ENCODE results near the gene PFDN6.
"Not testable (repeated sequence)": the region's sequence is repeated elsewhere in the genome, so short reads cannot be mapped to it uniquely, and the experiment has no call there.

DNA sequence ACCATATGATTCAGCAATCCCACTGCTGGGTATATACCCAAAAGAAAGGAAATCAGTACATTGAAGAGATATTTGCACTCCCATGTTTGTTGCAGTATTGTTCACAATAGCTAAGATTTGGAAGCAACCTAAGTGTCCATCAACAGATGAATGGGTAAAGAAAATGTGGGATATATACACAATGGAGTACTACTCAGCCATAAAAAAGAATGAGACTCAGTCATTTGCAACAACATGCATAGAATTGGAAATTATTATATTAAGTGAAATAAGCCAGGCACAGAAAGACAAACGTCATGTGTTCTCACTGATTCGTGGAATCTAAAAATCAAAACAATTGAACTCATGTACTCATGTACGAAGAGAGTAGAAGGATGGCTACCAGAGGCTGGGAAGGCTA is 26.9 kb upstream of the PFDN6 start:
- TF ChIP-seq, protein P1, sequence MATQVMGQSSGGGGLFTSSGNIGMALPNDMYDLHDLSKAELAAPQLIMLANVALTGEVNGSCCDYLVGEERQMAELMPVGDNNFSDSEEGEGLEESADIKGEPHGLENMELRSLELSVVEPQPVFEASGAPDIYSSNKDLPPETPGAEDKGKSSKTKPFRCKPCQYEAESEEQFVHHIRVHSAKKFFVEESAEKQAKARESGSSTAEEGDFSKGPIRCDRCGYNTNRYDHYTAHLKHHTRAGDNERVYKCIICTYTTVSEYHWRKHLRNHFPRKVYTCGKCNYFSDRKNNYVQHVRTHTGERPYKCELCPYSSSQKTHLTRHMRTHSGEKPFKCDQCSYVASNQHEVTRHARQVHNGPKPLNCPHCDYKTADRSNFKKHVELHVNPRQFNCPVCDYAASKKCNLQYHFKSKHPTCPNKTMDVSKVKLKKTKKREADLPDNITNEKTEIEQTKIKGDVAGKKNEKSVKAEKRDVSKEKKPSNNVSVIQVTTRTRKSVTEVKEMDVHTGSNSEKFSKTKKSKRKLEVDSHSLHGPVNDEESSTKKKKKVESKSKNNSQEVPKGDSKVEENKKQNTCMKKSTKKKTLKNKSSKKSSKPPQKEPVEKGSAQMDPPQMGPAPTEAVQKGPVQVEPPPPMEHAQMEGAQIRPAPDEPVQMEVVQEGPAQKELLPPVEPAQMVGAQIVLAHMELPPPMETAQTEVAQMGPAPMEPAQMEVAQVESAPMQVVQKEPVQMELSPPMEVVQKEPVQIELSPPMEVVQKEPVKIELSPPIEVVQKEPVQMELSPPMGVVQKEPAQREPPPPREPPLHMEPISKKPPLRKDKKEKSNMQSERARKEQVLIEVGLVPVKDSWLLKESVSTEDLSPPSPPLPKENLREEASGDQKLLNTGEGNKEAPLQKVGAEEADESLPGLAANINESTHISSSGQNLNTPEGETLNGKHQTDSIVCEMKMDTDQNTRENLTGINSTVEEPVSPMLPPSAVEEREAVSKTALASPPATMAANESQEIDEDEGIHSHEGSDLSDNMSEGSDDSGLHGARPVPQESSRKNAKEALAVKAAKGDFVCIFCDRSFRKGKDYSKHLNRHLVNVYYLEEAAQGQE (IDR thresholded peaks at IDR 0.05; ENCODE audit: low read depth, low read length): not testable (repeated sequence)
- TF ChIP-seq, protein P2, sequence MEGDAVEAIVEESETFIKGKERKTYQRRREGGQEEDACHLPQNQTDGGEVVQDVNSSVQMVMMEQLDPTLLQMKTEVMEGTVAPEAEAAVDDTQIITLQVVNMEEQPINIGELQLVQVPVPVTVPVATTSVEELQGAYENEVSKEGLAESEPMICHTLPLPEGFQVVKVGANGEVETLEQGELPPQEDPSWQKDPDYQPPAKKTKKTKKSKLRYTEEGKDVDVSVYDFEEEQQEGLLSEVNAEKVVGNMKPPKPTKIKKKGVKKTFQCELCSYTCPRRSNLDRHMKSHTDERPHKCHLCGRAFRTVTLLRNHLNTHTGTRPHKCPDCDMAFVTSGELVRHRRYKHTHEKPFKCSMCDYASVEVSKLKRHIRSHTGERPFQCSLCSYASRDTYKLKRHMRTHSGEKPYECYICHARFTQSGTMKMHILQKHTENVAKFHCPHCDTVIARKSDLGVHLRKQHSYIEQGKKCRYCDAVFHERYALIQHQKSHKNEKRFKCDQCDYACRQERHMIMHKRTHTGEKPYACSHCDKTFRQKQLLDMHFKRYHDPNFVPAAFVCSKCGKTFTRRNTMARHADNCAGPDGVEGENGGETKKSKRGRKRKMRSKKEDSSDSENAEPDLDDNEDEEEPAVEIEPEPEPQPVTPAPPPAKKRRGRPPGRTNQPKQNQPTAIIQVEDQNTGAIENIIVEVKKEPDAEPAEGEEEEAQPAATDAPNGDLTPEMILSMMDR (IDR thresholded peaks at IDR 0.05): not testable (repeated sequence)
- not testable (repeated sequence) for TF ChIP-seq EP300 (IDR thresholded peaks at IDR 0.05; ENCODE audit: borderline replicate concordance in 1 of 2, low read depth in 1 of 2, low read length in 1 of 2); SMC3 (IDR thresholded peaks at IDR 0.05; ENCODE audit: low read depth, low read length); TCF12 (IDR thresholded peaks at IDR 0.05); POLR2AphosphoS5 (IDR thresholded peaks at IDR 0.05; ENCODE audit: low read depth, low read length); FOSL2 (IDR thresholded peaks at IDR 0.05; ENCODE audit: borderline replicate concordance, low read depth)
- TF ChIP-seq, protein P3, sequence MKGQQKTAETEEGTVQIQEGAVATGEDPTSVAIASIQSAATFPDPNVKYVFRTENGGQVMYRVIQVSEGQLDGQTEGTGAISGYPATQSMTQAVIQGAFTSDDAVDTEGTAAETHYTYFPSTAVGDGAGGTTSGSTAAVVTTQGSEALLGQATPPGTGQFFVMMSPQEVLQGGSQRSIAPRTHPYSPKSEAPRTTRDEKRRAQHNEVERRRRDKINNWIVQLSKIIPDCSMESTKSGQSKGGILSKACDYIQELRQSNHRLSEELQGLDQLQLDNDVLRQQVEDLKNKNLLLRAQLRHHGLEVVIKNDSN (IDR thresholded peaks at IDR 0.05; ENCODE audit: borderline replicate concordance, low read depth): not testable (repeated sequence)
- TF ChIP-seq, protein P4, sequence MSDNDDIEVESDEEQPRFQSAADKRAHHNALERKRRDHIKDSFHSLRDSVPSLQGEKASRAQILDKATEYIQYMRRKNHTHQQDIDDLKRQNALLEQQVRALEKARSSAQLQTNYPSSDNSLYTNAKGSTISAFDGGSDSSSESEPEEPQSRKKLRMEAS (IDR thresholded peaks at IDR 0.05; ENCODE audit: low read depth): not testable (repeated sequence)
- TF ChIP-seq, protein P5, sequence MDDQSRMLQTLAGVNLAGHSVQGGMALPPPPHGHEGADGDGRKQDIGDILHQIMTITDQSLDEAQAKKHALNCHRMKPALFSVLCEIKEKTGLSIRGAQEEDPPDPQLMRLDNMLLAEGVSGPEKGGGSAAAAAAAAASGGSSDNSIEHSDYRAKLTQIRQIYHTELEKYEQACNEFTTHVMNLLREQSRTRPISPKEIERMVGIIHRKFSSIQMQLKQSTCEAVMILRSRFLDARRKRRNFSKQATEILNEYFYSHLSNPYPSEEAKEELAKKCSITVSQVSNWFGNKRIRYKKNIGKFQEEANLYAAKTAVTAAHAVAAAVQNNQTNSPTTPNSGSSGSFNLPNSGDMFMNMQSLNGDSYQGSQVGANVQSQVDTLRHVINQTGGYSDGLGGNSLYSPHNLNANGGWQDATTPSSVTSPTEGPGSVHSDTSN (IDR thresholded peaks at IDR 0.05): not testable (repeated sequence)
- TF ChIP-seq, protein P6, sequence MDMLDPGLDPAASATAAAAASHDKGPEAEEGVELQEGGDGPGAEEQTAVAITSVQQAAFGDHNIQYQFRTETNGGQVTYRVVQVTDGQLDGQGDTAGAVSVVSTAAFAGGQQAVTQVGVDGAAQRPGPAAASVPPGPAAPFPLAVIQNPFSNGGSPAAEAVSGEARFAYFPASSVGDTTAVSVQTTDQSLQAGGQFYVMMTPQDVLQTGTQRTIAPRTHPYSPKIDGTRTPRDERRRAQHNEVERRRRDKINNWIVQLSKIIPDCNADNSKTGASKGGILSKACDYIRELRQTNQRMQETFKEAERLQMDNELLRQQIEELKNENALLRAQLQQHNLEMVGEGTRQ (IDR thresholded peaks at IDR 0.05; ENCODE audit: borderline replicate concordance, low read depth, low read length): not testable (repeated sequence)

Measured in SK-N-SH (cell line).